GM21723 (cell line): ENCODE data around the gene C9orf152.

Source experiments
- ATAC-seq: cut with Tn5 transposase; IDR thresholded peaks from one replicate; pipeline ENCODE4 v1.9.1; 2021; ENCODE audit warnings: mild to moderate bottlenecking, moderate library complexity; ENCODE audit not compliant: unreplicated experiment

Gene C9orf152

GRCh38 chr9:110183208-110184145 lies 24.5 kb downstream of the C9orf152 start:
- ATAC-seq = peak; percentile 86

DNA sequence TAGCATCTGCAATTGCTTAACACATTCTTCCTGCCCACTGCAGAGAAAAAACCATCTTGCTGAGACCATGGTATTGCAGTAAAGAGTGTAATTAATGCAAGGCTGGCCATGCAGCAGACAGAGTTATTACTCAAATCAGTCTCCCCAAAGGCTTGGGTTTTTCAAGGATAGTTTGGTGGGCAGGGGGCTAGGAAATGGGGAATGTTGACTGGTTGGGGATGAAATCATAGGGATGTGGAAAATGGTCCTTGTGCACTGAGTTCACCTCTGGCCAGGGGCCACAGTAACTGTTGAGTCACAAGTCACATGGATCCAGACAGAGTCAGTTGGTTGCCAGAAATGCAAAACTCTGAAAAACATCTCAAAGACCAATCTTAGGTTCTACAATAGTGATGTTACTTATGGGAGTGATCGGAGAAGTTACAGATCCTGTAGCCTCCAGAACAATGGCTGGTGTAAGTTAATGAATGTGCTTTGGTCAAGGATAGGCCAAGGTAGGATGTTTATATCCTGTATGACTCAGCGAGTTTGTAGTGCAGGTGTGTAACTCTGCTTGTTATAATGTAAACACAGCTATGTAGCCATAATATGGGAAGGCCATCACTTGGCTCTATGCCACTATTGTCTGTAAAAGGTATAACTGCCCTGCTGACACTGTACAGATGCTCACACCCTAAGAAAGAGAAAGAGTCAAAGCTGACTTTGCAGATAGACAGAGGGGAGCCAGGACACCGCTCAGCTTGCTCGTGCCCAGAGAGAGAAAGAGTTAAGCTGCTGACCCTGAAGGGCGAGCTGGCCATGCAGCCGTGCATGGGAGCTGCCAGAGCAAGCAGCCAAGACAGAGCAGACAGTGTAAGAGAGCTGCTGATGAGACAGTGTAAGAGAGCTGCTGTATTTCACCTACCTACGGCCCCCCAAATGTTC lies 27.2 kb downstream of the C9orf152 start:
- no peak for ATAC-seq

DNA sequence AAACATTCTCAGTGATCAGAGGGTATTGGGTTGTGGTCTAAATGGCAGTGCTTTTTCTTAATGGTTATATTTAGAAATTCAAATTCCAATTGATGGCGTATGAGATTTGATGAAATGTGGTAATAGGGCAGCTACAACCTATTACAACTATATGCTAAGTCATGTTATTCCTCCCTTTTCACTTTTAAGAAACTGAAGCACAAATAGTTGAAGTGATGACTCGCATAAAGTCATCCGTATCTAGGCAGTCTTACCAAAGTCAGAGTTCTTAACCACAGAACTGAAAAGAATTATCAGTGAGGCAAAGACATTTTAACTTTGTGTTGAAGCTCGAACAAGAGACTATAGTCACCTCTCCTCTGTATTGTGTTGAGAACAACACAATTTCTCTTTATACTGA lies 28.2 kb downstream of the C9orf152 start:
- ATAC-seq = no peak

DNA sequence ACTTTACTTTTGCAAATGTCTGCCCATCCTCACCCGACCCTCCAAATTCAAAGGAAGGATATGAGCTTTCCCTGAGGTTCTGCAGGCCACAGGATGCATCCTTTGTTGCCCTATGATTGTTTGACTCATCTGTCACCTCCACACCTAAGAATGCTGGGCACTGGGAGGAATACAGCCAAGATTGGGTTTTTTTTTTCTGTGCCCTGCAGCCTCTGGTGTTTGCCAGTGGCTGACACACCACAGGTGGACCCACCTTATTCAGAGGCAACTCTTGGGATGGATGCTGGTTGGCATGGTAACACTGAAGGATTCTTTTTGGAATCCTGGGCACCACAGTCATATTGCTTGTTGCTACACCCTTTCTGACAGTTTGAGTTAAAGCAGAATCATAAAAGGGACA lies 29.7 kb downstream of the C9orf152 start:
- ATAC-seq = no peak

- ATAC-seq = no peak
Observed at GRCh38 chr9:110175275-110175968, 32.5 kb downstream of the C9orf152 start.

DNA sequence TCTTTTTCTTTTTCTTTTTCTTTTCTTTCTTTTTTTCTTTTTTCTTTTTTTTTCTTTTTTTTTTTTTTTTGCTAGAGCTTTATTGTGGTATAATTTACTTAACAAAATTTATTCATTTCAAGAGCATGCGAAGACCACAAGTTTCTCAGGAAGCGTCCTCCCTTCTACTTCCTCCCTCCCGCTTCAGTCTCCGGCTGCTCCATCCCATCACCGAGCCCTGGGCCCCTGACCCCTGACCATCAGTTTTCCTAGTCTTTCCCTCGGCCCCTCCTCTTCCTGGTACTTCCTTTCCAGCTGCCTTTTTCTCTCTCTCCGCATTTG lies 34.7 kb downstream of the C9orf152 start:
- no peak for ATAC-seq

- ATAC-seq = no peak
Observed at GRCh38 chr9:110170357-110171257, 37.4 kb downstream of the C9orf152 start.

- no peak for ATAC-seq
Observed at GRCh38 chr9:110168486-110168885, 39.5 kb downstream of the C9orf152 start.

DNA sequence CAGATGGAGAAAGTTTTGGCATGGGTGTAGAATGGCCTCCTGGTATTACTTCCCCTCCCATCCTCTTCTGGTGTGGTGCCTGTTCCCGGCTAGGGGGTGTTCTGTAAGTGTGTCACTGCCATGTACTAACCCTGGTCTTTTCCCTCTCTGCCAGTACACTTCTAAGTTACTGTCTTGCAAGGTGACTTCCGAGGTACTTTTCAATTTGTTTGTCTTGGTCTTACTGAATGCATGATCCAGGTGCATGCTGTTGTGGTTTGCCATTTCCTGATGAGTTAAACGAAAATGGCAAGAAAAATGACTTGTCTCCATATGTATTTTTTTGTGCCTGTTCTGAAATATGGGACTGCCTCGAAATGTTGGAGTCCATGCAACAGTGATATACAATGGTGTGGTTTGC lies 46.0 kb downstream of the C9orf152 start:
- ATAC-seq = no peak

DNA sequence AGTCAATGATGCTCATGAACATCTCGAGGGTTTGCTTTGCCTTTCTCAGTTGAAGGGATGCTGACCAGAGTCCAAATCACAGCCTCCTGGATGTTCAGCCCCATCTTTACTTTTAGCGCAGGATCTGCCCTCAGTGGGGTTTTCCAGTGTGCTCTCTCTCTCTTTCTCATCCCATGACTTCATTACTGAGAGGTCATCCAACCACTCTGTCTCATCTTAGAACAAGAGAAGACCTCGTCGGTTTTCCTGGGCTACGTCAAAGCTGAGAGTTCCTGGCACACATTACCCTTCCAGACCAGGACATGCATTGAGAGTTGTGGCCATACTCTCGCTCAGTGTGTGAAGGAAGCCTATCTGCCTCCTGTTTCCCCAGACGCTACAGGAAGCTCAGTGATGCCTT lies 47.3 kb downstream of the C9orf152 start:
- no peak for ATAC-seq

DNA sequence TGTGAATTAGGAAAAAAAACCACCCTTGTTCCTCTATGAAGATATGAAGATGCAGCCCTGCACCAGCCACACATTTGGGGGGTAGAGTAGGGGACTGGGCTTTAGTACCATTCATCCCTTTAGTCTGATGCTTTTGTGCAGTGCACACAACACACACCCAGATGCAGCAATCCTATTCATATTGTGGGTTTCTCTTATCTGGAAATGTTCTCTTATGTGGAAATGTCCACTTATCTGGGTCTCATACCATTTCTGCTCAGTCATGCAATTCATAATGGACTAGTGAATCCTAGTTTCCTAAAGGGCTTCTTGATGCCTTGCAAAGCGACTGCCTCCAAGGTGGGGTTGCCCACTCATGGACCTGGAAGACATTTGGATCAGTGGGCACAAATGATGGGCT lies 47.8 kb downstream of the C9orf152 start:
- ATAC-seq = no peak

- ATAC-seq = no peak
Observed at GRCh38 chr9:110157823-110158664, 49.9 kb downstream of the C9orf152 start.

GRCh38 chr9:110156902-110157301 lies 51.1 kb downstream of the C9orf152 start:
- peak; percentile 77 for ATAC-seq

DNA sequence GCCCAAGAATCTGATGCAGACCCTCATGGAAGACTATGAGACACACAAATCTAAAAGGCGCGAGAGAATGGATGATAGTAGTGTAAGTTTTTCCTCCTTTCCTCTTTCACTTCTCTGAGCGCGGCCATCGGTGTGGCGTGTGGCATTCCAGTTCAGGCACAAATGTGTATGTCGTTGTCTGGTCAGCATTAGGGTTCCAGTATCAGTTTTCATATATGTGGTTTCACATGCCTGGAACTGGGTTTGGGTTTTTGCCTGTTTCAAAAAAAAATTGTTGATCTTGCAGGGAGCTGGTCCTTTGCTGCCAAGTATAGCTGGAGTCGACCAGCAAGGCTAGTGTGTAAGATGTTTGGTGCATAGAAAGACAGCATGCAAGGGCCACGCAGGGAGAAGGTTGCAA lies 51.5 kb downstream of the C9orf152 start:
- peak; percentile 10 for ATAC-seq

DNA sequence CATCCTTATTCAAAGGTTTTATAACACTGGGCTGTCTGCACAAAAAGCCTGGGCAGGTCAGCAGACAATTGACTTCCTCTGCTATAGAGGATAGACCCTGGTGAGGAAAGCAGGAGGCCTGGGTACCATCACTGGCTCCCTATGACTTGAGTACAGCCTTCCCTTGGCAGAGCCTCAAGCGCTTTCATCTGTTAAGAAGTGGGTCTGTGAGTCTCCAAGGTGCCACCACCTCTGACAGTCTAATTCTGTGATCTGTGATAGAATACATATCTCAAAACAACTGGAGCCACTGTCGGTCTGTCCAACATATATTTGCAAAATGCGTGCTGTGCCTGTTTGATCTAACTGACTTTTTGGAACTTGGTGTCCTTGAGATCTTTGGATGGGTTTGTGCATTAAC lies 52.2 kb downstream of the C9orf152 start:
- ATAC-seq = no peak

- no peak for ATAC-seq
Observed at GRCh38 chr9:110153431-110153830, 54.5 kb downstream of the C9orf152 start.

- peak; percentile 28 for ATAC-seq
Observed at GRCh38 chr9:110152704-110153374, 55.1 kb downstream of the C9orf152 start.
